GM18499 (cell line): ENCODE data around the gene RPL22L1.
"Not testable (repeated sequence)": the region's sequence is repeated elsewhere in the genome, so short reads cannot be mapped to it uniquely, and the experiment has no call there.

Experiments
- ATAC-seq: cut with Tn5 transposase; IDR thresholded peaks from one replicate; pipeline ENCODE4 v1.9.1; 2021; ENCODE audit warnings: moderate number of reproducible peaks; ENCODE audit not compliant: insufficient read depth, unreplicated experiment

RPL22L1 gene

GRCh38 chr3:170869645-170870593 is at the start of gene RPL22L1:
Gene RPL22L1 (minus strand): TSS chr3:170870195. CDS start chr3:170870167, 28 bp downstream.
- peak; percentile 94 for ATAC-seq

- ATAC-seq: no peak
These were observed 48.7 kb upstream of the RPL22L1 start for GRCh38 chr3:170918715-170919114.

- no peak for ATAC-seq
These were observed 44.7 kb upstream of the RPL22L1 start for GRCh38 chr3:170914690-170915089.

GRCh38 chr3:170914212-170914611 is 44.2 kb upstream of the RPL22L1 start:
- no peak for ATAC-seq

- no peak for ATAC-seq
These were observed 41.1 kb upstream of the RPL22L1 start for GRCh38 chr3:170911051-170911450.

- ATAC-seq: no peak
These were observed 40.5 kb upstream of the RPL22L1 start for GRCh38 chr3:170910542-170910941.

- no peak for ATAC-seq
These were observed 39.3 kb upstream of the RPL22L1 start for GRCh38 chr3:170909129-170909903.

GRCh38 chr3:170908235-170909116 is 38.5 kb upstream of the RPL22L1 start, which contains the start of gene EIF5A2:
Gene EIF5A2 (minus strand): TSS chr3:170908637. CDS start chr3:170907806, 831 bp downstream.
- peak; percentile 73 for ATAC-seq

- ATAC-seq: no peak
These were observed 37.7 kb upstream of the RPL22L1 start for GRCh38 chr3:170907637-170908234.

GRCh38 chr3:170905862-170906261 is 35.9 kb upstream of the RPL22L1 start:
- ATAC-seq: no peak

- ATAC-seq: no peak
These were observed 33.1 kb upstream of the RPL22L1 start for GRCh38 chr3:170903123-170903522.

- no peak for ATAC-seq
These were observed 29.5 kb upstream of the RPL22L1 start for GRCh38 chr3:170899455-170899854.

- ATAC-seq: no peak
These were observed 28.0 kb upstream of the RPL22L1 start for GRCh38 chr3:170897978-170898377.

GRCh38 chr3:170897199-170897598 is 27.2 kb upstream of the RPL22L1 start:
- ATAC-seq: not testable (repeated sequence)

GRCh38 chr3:170896781-170897180 is 26.8 kb upstream of the RPL22L1 start:
- ATAC-seq: no peak

- ATAC-seq: not testable (repeated sequence)
These were observed 26.3 kb upstream of the RPL22L1 start for GRCh38 chr3:170896333-170896732.

- no peak for ATAC-seq
These were observed 23.9 kb upstream of the RPL22L1 start for GRCh38 chr3:170893895-170894294.

- no peak for ATAC-seq
These were observed 19.6 kb upstream of the RPL22L1 start for GRCh38 chr3:170889630-170890029.

GRCh38 chr3:170889132-170889531 is 19.1 kb upstream of the RPL22L1 start:
- ATAC-seq: no peak
